ENCODE results near the gene VARS2. TPM values are rescaled to one million over a fixed set of nuclear protein-coding genes. Genes with fewer than 3 reads are reported as not detected.

Gene VARS2
- total RNA-seq, 1 donor from 2014 or later, result 18.9 TPM

DNA sequence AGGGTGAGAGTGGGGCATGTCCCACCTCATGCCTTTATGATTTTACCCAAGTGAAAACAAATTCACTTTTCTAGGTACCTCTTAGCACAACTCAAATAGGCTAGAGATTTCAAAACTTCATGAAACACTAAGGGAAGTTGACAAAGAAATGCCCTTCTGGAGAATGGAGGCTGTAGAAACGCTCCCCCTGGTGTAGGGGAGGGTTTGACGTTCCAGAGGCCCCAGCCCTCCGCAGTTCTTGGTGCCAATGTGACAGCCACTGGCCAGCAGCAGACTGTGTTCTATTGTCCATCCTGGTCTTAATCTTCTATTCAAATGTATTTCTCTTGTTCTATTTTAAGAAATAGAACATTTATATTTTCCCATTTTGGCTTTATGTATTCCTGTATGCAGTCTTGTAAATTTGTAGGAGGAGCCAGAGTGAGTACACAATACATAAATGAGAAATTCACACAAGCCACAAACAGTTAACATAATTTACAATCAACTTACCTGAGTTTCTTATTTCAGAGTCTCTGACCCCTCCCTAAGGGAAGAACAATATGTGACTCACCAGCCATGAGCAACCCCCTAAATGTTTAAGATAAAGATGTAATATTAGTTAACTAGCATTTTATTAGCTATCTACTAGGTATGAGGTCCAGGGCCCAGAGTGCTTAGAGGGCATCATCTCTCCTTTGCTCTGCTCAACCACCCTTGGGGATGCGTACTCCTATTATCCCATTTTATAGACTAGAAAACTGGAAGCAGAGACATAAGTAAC lies 60.6 kb downstream of the VARS2 start:
- no peak overlapping the region for H3K4me3 ChIP-seq
- H3K36me3 ChIP-seq, result no peaks in the 10 kb centered on the region
- no peak overlapping the region for H3K27ac ChIP-seq
- no peaks in the 10 kb centered on the region for H3K4me1 ChIP-seq
- intact Hi-C loops (cut with DNase I), result no loop called here
- TF ChIP-seq POLR2AphosphoS5 (IDR thresholded peaks at IDR 0.05; ENCODE audit: insufficient read depth in 1 of 2, low read depth in 1 of 2) (no peak), POLR2A (IDR thresholded peaks at IDR 0.05) (no peak)
- TF ChIP-seq, protein P1, sequence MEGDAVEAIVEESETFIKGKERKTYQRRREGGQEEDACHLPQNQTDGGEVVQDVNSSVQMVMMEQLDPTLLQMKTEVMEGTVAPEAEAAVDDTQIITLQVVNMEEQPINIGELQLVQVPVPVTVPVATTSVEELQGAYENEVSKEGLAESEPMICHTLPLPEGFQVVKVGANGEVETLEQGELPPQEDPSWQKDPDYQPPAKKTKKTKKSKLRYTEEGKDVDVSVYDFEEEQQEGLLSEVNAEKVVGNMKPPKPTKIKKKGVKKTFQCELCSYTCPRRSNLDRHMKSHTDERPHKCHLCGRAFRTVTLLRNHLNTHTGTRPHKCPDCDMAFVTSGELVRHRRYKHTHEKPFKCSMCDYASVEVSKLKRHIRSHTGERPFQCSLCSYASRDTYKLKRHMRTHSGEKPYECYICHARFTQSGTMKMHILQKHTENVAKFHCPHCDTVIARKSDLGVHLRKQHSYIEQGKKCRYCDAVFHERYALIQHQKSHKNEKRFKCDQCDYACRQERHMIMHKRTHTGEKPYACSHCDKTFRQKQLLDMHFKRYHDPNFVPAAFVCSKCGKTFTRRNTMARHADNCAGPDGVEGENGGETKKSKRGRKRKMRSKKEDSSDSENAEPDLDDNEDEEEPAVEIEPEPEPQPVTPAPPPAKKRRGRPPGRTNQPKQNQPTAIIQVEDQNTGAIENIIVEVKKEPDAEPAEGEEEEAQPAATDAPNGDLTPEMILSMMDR (IDR thresholded peaks at IDR 0.05), result no peak
- H3K9me3 ChIP-seq, result no peaks in the 10 kb centered on the region
- no peaks in the 10 kb centered on the region for H3K27me3 ChIP-seq
- DNase-seq (ENCODE audit: extremely low spot score in 2 of 2), result no peak

Small RNA genes lying within 50 kb of the gene (microRNA-seq; reads per million reads assigned to microRNA genes)
- 2.9 reads per million for gene MIR4640 (ENCODE audit: borderline number of aligned reads, borderline replicate concordance)

Small RNA genes lying within 50 kb of the gene (small RNA-seq; reads per million reads assigned to genes)
- not detected for gene RF00019

Other genes with a start within 250 kb of the VARS2 start
- 24.8 TPM for gene DHX16, start 241.2 kb upstream of the VARS2 start, total RNA-seq
- 42.5 TPM for gene PPP1R18, start 227.6 kb upstream of the VARS2 start, total RNA-seq
- gene NRM, start 223.3 kb upstream of the VARS2 start, total RNA-seq, result 6.1 TPM
- gene MDC1, start 197.0 kb upstream of the VARS2 start, total RNA-seq, result 12.3 TPM
- 293 TPM for gene TUBB, start 193.9 kb upstream of the VARS2 start, total RNA-seq
- gene FLOT1, start 171.6 kb upstream of the VARS2 start, total RNA-seq, result 165 TPM
- gene IER3, start 169.7 kb upstream of the VARS2 start, total RNA-seq, result 40.5 TPM
- 71.5 TPM for gene DDR1, start 29.7 kb upstream of the VARS2 start, total RNA-seq
- gene GTF2H4, start 6.0 kb upstream of the VARS2 start, total RNA-seq, result 16.7 TPM
- not detected for gene SFTA2, start 17.9 kb downstream of the VARS2 start, total RNA-seq
- gene MUCL3, start 26.7 kb downstream of the VARS2 start, total RNA-seq, result 0.49 TPM
- 207 TPM for gene MUC21, start 69.5 kb downstream of the VARS2 start, total RNA-seq
- 2.9 TPM for gene MUC22, start 96.2 kb downstream of the VARS2 start, total RNA-seq
- not detected for gene C6orf15, start 198.3 kb downstream of the VARS2 start, total RNA-seq
- gene PSORS1C1, start 200.6 kb downstream of the VARS2 start, total RNA-seq, result 9.6 TPM
- 1.5 TPM for gene CDSN, start 206.2 kb downstream of the VARS2 start, total RNA-seq
- gene PSORS1C2, start 224.8 kb downstream of the VARS2 start, total RNA-seq, result not detected
- 21.9 TPM for gene CCHCR1, start 243.6 kb downstream of the VARS2 start, total RNA-seq
- 8.8 TPM for gene TCF19, start 244.4 kb downstream of the VARS2 start, total RNA-seq